AG09319 (cell line): ENCODE measurements around the gene PAPPA.
A peak's percentile ranks its signal among the peaks of the same experiment; 100 is the strongest.

ENCODE experiments used
- DNase-seq: peaks from one replicate; pipeline ENCODE4 v3.0.0-alpha.2; 2010; ENCODE audit warnings: low read depth; ENCODE audit errors: extremely low read depth
- CTCF ChIP-seq: IDR thresholded peaks from 2 replicates; pipeline ENCODE4 v1.5.1; 2011; ENCODE audit warnings: low read depth, mild to moderate bottlenecking, inconsistent platforms, low read length, moderate library complexity

Gene PAPPA

GRCh38 chr9:116144555-116144954 is 9.0 kb upstream of the PAPPA start:
- TF ChIP-seq CTCF, result no peak

GRCh38 chr9:116145036-116145435 is 8.6 kb upstream of the PAPPA start:
- no peak for DNase-seq
- no peak for TF ChIP-seq CTCF

More at GRCh38 chr9:116144555-116144954, 9.0 kb upstream of the PAPPA start:
- no peak for DNase-seq

GRCh38 chr9:116147821-116148220 is 5.8 kb upstream of the PAPPA start:
- TF ChIP-seq CTCF, result no peak
- DNase-seq, result no peak

- TF ChIP-seq CTCF, result peak; percentile 54
- no peak for DNase-seq
These were observed 3.7 kb upstream of the PAPPA start for GRCh38 chr9:116149844-116150243.

GRCh38 chr9:116151199-116151598 is 2.4 kb upstream of the PAPPA start:
- TF ChIP-seq CTCF, result no peak
- no peak for DNase-seq

GRCh38 chr9:116151966-116152381 is 1.6 kb upstream of the PAPPA start:
- no peak for TF ChIP-seq CTCF
- no peak for DNase-seq

- no peak for DNase-seq
These were observed 1.2 kb upstream of the PAPPA start for GRCh38 chr9:116152390-116152789.

More at GRCh38 chr9:116152390-116152789, 1.2 kb upstream of the PAPPA start:
- TF ChIP-seq CTCF, result peak; percentile 42
